ENCODE data around the gene SPINT1. TPM values are rescaled to one million over a fixed set of nuclear protein-coding genes. Genes with fewer than 3 reads are reported as not detected.

The SPINT1 gene
- total and polyA plus RNA-seq, 4 donors, result 1.2 to 2.6 (median 1.9) TPM

DNA sequence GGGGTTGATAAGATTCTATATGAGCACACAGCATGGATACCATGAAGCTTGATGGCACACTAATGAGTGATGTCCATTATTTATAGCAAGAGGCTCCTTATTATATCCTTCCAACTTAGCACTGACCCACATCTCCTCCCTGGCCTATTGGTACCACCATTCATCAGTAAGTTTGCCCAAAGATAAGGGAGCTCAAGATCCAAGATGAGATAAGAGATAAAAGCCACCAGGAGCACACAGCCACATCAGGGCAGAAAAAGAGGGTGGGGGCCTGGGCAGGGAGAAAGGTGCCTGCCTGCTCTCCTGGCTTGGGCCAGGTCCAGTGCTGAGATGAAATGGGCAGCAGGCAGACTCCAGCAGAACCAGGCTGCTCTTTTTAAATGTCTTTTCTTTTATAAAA lies 10.9 kb upstream of the SPINT1 start:
- H3K36me3 ChIP-seq (ENCODE audit: control insufficient read depth in 4 of 4, insufficient read depth in 3 of 4, low read depth in 1 of 4, low read length in 3 of 4), result no peaks in the 10 kb centered on the region
- H3K4me1 ChIP-seq (ENCODE audit: control insufficient read depth in 4 of 4, insufficient read depth in 4 of 4, low read length in 3 of 4), result no peaks in the 10 kb centered on the region
- no peak overlapping the region for H3K27ac ChIP-seq (ENCODE audit: low read depth in 1 of 2, low read length in 2 of 2)
- DNase-seq (ENCODE audit: low spot score), result no peak
- TF ChIP-seq NR2F2 (IDR thresholded peaks at IDR 0.05) (no peak), YY1 (IDR thresholded peaks at IDR 0.05) (no peak), GABPA (IDR thresholded peaks at IDR 0.05 in 1 of 2, conservative IDR thresholded peaks at IDR 0.05 in 1 of 2) (no peak), RXRA (IDR thresholded peaks at IDR 0.05) (no peak)
- no peaks in the 10 kb centered on the region for H3K27me3 ChIP-seq (ENCODE audit: control insufficient read depth in 4 of 4, insufficient read depth in 4 of 4, low read length in 3 of 4)
- no peak overlapping the region for H3K9ac ChIP-seq (ENCODE audit: low read depth in 1 of 2, low read length in 2 of 2)
- no peak overlapping the region for H3K4me3 ChIP-seq (ENCODE audit: low read depth in 1 of 3, low read length in 3 of 3)
- H3K9me3 ChIP-seq (ENCODE audit: control insufficient read depth in 4 of 4, low read length in 3 of 4), result no peaks in the 10 kb centered on the region

DNA sequence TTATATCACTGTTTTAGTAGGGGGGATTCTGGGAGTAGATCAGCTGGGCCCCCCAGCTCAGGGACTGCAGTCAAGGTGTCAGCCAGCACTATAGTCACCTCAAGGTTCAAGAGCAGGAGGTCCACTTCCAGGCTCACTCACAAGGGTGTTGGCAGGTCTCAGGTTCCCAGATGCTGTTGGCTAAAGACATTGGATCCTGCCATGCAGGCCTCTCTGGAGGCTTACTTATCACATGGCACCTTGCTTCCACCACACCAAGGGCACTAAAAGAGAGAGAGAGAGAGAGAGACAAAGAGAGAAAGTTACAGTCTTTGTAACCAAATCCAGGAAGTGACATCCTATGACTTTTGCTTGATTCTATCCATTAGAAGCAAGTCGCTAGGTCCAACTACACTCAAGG lies 7.8 kb upstream of the SPINT1 start:
- TF ChIP-seq, protein P1, sequence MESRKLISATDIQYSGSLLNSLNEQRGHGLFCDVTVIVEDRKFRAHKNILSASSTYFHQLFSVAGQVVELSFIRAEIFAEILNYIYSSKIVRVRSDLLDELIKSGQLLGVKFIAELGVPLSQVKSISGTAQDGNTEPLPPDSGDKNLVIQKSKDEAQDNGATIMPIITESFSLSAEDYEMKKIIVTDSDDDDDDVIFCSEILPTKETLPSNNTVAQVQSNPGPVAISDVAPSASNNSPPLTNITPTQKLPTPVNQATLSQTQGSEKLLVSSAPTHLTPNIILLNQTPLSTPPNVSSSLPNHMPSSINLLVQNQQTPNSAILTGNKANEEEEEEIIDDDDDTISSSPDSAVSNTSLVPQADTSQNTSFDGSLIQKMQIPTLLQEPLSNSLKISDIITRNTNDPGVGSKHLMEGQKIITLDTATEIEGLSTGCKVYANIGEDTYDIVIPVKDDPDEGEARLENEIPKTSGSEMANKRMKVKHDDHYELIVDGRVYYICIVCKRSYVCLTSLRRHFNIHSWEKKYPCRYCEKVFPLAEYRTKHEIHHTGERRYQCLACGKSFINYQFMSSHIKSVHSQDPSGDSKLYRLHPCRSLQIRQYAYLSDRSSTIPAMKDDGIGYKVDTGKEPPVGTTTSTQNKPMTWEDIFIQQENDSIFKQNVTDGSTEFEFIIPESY (IDR thresholded peaks at IDR 0.05), result no peak
- WGBS, result 94% methylated on average over 1 of the region's 1 CpG

DNA sequence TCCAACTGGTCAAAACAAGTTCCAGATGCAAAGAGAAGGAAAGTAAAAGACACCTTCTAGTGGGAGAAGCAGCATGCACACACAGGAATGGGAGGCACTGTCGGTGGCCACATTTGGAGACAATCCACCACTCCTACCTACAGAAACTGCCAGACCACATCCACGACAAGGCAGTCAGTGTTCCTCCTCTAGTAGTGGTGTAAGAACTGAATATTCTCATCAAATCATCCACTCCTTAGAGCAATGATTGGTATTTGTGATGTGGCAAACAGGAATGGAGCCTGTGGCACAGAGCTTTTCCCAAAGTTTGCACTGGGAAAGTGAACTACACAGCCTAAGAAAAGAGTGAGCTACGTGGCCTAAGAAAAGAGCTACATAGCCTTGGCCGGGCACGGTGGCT lies 5.1 kb upstream of the SPINT1 start:
- no peak for DNase-seq (ENCODE audit: low spot score)
- TF ChIP-seq, protein P2, sequence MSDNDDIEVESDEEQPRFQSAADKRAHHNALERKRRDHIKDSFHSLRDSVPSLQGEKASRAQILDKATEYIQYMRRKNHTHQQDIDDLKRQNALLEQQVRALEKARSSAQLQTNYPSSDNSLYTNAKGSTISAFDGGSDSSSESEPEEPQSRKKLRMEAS (IDR thresholded peaks at IDR 0.05), result no peak
- TF ChIP-seq SP1 (IDR thresholded peaks at IDR 0.05), result no peak
- TF ChIP-seq FOXA2 (IDR thresholded peaks at IDR 0.05), result no peak
- TF ChIP-seq, protein P3, sequence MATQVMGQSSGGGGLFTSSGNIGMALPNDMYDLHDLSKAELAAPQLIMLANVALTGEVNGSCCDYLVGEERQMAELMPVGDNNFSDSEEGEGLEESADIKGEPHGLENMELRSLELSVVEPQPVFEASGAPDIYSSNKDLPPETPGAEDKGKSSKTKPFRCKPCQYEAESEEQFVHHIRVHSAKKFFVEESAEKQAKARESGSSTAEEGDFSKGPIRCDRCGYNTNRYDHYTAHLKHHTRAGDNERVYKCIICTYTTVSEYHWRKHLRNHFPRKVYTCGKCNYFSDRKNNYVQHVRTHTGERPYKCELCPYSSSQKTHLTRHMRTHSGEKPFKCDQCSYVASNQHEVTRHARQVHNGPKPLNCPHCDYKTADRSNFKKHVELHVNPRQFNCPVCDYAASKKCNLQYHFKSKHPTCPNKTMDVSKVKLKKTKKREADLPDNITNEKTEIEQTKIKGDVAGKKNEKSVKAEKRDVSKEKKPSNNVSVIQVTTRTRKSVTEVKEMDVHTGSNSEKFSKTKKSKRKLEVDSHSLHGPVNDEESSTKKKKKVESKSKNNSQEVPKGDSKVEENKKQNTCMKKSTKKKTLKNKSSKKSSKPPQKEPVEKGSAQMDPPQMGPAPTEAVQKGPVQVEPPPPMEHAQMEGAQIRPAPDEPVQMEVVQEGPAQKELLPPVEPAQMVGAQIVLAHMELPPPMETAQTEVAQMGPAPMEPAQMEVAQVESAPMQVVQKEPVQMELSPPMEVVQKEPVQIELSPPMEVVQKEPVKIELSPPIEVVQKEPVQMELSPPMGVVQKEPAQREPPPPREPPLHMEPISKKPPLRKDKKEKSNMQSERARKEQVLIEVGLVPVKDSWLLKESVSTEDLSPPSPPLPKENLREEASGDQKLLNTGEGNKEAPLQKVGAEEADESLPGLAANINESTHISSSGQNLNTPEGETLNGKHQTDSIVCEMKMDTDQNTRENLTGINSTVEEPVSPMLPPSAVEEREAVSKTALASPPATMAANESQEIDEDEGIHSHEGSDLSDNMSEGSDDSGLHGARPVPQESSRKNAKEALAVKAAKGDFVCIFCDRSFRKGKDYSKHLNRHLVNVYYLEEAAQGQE (IDR thresholded peaks at IDR 0.05), result no peak
- TF ChIP-seq YY1 (IDR thresholded peaks at IDR 0.05), result no peak
- TF ChIP-seq EGR1 (IDR thresholded peaks at IDR 0.05; ENCODE audit: low read depth in 2 of 2), result no peak
- TF ChIP-seq, protein P1 (IDR thresholded peaks at IDR 0.05), result no peak
- no peak for TF ChIP-seq RXRA (IDR thresholded peaks at IDR 0.05)
- TF ChIP-seq, protein P4, sequence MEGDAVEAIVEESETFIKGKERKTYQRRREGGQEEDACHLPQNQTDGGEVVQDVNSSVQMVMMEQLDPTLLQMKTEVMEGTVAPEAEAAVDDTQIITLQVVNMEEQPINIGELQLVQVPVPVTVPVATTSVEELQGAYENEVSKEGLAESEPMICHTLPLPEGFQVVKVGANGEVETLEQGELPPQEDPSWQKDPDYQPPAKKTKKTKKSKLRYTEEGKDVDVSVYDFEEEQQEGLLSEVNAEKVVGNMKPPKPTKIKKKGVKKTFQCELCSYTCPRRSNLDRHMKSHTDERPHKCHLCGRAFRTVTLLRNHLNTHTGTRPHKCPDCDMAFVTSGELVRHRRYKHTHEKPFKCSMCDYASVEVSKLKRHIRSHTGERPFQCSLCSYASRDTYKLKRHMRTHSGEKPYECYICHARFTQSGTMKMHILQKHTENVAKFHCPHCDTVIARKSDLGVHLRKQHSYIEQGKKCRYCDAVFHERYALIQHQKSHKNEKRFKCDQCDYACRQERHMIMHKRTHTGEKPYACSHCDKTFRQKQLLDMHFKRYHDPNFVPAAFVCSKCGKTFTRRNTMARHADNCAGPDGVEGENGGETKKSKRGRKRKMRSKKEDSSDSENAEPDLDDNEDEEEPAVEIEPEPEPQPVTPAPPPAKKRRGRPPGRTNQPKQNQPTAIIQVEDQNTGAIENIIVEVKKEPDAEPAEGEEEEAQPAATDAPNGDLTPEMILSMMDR (IDR thresholded peaks at IDR 0.05; ENCODE audit: low read depth, low read length, missing input control), result no peak
- no peak for TF ChIP-seq TAF1 (conservative IDR thresholded peaks at IDR 0.05)
- TF ChIP-seq HNF4G (IDR thresholded peaks at IDR 0.05), result no peak
- no peak for TF ChIP-seq RAD21 (IDR thresholded peaks at IDR 0.05)
- no peak for TF ChIP-seq FOXA1 (IDR thresholded peaks at IDR 0.05)
- WGBS, result 90% methylated on average over 5 of the region's 5 CpGs

More for the DNA sequence above, 7.8 kb upstream of the SPINT1 start:
- Histone ChIP-seq H3K4me3 (ENCODE audit: low read depth in 1 of 3, low read length in 3 of 3) (no peak overlapping the region), H3K9ac (ENCODE audit: low read depth in 1 of 2, low read length in 2 of 2) (no peak overlapping the region), H3K4me1 (ENCODE audit: control insufficient read depth in 4 of 4, insufficient read depth in 4 of 4, low read length in 3 of 4) (no peaks in the 10 kb centered on the region), H3K36me3 (ENCODE audit: control insufficient read depth in 4 of 4, insufficient read depth in 3 of 4, low read depth in 1 of 4, low read length in 3 of 4) (no peaks in the 10 kb centered on the region), H3K9me3 (ENCODE audit: control insufficient read depth in 4 of 4, low read length in 3 of 4) (no peaks in the 10 kb centered on the region), H3K27me3 (ENCODE audit: control insufficient read depth in 4 of 4, insufficient read depth in 4 of 4, low read length in 3 of 4) (no peaks in the 10 kb centered on the region), H3K27ac (ENCODE audit: low read depth in 1 of 2, low read length in 2 of 2) (no peak overlapping the region)
- no peak for DNase-seq (ENCODE audit: low spot score)

More for the DNA sequence above, 5.1 kb upstream of the SPINT1 start:
- Histone ChIP-seq H3K27ac (ENCODE audit: low read depth in 1 of 2, low read length in 2 of 2) (no peak overlapping the region), H3K9ac (ENCODE audit: low read depth in 1 of 2, low read length in 2 of 2) (no peak overlapping the region), H3K9me3 (ENCODE audit: control insufficient read depth in 4 of 4, low read length in 3 of 4) (no peaks in the 10 kb centered on the region), H3K36me3 (ENCODE audit: control insufficient read depth in 4 of 4, insufficient read depth in 3 of 4, low read depth in 1 of 4, low read length in 3 of 4) (no peaks in the 10 kb centered on the region), H3K4me3 (ENCODE audit: low read depth in 1 of 3, low read length in 3 of 3) (no peak overlapping the region), H3K4me1 (ENCODE audit: control insufficient read depth in 4 of 4, insufficient read depth in 4 of 4, low read length in 3 of 4) (peaks cover 0 to 5% (median under 1%) of the 10 kb centered on the region in 4 donors), H3K27me3 (ENCODE audit: control insufficient read depth in 4 of 4, insufficient read depth in 4 of 4, low read length in 3 of 4) (peaks cover 0 to 2% (median 0%) of the 10 kb centered on the region in 4 donors)

Measured in liver (tissue), 9 donors.